ENCODE measurements around the gene PRRT3. TPM values are rescaled to one million over a fixed set of nuclear protein-coding genes. Genes with fewer than 3 reads are reported as not detected.

PRRT3 gene
- total RNA-seq, 4 donors from 2014 or later = 0.82 to 2.4 (median 1.0) TPM

DNA sequence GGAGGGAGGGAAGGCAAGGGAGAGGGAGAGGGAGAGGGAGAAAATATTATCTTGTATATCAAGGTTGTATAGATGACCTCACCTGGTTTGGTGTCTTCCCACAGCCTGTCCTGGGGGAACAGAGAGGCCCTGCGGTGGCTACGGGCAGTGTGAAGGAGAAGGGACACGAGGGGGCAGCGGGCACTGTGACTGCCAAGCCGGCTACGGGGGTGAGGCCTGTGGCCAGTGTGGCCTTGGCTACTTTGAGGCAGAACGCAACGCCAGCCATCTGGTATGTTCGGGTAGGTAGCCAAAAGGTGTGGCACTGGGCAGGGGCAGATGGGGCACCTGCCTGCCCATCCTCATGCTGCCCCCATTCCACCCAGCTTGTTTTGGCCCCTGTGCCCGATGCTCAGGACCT, 11.5 kb downstream of the PRRT3 start:
- TF ChIP-seq, protein P1, sequence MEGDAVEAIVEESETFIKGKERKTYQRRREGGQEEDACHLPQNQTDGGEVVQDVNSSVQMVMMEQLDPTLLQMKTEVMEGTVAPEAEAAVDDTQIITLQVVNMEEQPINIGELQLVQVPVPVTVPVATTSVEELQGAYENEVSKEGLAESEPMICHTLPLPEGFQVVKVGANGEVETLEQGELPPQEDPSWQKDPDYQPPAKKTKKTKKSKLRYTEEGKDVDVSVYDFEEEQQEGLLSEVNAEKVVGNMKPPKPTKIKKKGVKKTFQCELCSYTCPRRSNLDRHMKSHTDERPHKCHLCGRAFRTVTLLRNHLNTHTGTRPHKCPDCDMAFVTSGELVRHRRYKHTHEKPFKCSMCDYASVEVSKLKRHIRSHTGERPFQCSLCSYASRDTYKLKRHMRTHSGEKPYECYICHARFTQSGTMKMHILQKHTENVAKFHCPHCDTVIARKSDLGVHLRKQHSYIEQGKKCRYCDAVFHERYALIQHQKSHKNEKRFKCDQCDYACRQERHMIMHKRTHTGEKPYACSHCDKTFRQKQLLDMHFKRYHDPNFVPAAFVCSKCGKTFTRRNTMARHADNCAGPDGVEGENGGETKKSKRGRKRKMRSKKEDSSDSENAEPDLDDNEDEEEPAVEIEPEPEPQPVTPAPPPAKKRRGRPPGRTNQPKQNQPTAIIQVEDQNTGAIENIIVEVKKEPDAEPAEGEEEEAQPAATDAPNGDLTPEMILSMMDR (IDR thresholded peaks at IDR 0.05; ENCODE audit: low read depth) = no peak

DNA sequence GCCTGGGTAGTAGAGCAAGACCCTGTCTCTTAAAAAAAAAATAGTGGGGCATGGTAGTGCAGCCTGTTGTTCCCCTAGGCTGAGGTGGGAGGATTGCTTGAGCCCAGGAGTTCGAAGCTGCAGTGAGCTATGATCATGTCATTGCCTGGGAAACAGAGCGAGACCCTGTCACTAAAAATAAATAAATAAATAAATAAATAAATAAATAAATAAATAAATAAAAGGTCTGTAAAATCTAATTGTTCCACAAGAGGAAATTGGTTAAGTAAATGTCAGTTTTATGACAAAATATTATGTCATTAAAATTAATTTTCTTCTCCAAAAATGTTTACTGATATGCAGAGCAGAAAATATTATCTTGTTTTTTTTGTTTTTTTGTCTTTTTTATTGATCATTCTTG, 13.2 kb downstream of the PRRT3 start:
- TF ChIP-seq, protein P1 (IDR thresholded peaks at IDR 0.05; ENCODE audit: low read depth) = no peak

DNA sequence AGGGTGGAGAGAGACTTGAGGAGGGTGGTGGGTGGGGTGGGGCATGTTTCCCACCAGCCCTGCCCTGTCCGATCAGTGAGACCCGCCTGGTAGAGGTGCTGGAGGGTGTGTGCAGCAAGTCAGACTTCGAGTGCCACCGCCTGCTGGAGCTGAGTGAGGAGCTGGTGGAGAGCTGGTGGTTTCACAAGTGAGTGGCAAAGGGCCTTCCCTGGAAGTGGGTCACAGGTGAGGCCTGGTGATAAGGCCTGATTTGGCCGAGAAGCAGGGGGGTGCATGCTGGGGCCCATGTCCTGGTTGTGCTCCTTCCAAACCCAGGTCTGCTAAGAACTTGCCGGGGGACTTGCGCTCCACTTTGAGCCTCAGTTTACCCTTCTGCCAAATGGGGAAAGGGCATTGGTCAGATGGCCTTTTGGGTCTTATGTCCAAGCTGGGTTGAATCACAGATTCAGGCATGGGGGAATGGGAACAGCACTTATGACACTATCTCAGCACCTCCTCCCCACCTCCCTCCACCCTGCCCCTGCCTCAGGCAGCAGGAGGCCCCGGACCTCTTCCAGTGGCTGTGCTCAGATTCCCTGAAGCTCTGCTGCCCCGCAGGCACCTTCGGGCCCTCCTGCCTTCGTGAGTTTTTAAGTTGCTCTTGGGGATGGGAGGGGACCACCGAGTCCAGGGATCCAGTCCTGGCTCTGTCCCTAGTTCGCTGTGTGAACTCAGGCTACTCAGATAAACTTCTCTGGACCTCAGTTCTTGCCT, 14.5 kb downstream of the PRRT3 start:
- TF ChIP-seq, protein P1 (IDR thresholded peaks at IDR 0.05; ENCODE audit: low read depth) = no peak

DNA sequence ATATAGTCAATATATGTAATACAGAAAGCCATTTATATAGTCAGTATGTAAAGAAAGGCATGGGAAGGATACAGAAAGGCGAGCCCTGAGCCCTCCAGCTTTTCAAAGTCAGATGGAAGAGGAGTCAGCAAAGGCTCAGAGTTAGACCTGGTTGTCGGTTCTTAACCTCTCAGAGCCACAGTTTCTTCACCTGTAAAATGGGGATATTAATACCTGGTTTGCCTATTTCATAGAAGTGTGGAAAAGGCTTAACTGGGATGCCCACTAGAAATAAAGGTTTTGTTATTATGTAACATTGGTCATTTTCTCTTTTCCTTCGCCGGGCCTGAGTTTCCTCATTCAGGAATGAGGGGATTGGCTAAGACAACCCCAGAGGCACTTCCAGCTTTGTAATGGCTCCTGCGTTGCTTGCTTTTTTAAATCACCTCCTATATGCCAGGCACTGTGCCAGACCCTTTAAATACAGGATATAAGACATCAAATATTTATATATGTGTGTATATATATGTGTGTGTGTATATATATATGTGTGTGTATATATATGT, 16.2 kb downstream of the PRRT3 start:
- TF ChIP-seq, protein P1 (IDR thresholded peaks at IDR 0.05; ENCODE audit: low read depth) = no peak

DNA sequence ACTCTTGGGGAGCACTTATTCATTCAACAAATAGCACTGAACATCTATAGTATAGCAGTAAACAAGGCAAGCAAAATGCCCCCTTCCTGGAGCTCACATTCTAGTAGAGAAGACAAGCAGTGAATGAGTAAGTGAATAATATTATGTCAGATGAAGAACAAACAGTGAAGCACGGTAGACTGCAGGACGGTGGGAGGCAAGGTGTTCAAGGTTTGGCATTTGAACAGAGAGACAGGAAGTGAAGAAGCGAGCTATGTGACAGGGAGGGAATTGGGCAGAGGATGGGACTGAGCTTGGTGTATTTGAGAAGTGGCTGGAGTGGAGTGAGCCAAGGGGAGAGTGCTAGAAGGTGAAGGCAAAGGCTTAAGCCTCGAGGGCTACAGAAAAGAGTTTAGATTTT, 17.2 kb downstream of the PRRT3 start:
- TF ChIP-seq, protein P1 (IDR thresholded peaks at IDR 0.05; ENCODE audit: low read depth) = no peak

DNA sequence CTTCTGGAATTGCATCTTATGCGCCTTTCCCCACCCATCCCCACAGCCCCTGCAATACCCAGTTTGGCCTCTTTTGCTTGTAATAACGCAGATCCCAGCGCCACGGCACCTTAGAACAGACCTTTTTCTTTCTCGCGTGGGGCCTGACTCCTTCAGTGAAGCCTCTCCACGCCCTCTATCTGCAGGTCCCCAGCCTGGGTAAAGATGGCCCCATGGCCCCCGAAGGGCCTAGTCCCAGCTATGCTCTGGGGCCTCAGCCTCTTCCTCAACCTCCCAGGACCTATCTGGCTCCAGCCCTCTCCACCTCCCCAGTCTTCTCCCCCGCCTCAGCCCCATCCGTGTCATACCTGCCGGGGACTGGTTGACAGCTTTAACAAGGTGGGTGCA, 18.0 kb downstream of the PRRT3 start:
- TF ChIP-seq, protein P1 (IDR thresholded peaks at IDR 0.05; ENCODE audit: low read depth) = no peak

DNA sequence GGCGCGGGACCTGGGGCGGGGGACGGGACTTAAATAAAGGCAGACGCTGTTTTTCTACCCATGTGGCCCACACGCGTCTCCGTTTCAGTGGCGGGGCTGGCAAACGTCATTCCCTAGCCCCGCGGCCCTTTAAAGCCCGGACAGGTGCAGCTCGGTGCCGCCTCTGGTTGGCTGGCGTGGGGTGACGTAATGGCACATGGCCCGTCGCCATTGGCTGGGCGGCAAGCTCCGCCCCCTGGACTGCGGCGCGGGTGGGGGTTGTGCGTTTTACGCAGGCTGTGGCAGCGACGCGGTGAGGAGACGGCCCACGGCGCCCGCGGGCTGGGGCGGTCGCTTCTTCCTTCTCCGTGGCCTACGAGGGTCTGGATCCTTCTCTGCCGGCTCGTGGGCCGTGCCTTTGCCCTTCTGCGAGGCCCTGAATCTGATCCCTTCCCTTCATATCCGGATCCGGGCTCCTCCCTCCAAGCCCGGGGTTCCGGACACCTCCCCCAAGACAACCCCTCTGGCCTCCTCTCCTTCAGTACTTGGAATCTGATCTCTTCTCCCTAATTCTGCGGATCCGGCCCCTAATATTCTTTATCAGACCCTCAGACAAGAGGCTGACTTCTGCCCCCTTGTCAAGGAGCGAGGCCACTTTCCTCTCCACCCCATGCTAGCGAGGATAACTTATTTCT, 18.5 kb downstream of the PRRT3 start, which contains the start of gene CRELD1:
CRELD1 (plus strand) TSS at position 274 of the 674 bp plus-strand sequence. CDS start 605 bp downstream, outside the sequence.
- TF ChIP-seq, protein P1 (IDR thresholded peaks at IDR 0.05; ENCODE audit: low read depth) = no peak
